Ammon's horn (tissue), 1 donor: ENCODE data around the gene CHKA.

Experiments used
- DNase-seq: peaks from one replicate; pipeline ENCODE4 v3.0.0-alpha.2; 2016; ENCODE audit warnings: low spot score

Gene CHKA

DNA sequence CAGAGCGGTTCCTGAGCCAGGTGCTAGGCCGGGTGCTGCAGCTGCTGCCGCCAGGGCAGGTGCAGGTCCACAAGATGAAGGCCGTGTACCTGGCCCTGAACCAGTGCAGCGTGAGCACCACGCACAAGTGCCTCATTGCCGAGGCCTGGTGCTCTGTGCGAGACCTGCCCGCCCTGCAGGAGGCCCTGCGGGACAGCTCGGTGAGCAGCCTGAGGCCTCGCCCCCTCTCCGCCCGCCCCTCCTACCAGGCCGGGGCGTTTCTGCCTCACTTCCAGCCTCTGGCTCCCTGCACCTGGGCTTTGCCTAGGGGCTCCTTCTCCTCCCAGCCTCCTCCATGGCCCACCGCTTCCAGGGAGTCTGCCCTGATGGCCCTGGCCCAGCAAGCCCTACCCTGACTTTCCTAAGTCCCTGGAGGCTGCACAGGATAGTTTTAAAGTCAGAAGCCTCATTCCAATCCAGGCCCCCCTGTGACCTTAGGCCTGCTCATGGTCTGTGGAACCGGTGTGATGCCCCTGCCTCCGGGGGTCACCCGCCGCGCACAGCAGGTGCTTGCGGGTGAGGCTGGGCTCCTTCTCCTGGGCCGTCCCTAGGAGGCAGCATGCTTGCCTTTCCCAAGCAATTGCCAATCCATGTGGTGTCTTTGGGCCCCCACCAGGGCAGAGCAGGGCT is 76.9 kb downstream of the CHKA start:
- no peak for DNase-seq

- DNase-seq = no peak
These were observed 77.6 kb downstream of the CHKA start for GRCh38 chr11:68043349-68044144.

- DNase-seq = no peak
These were observed 78.2 kb downstream of the CHKA start for GRCh38 chr11:68043029-68043348.

- DNase-seq = no peak
These were observed 78.8 kb downstream of the CHKA start for GRCh38 chr11:68042219-68043028.

- no peak for DNase-seq
These were observed 79.5 kb downstream of the CHKA start for GRCh38 chr11:68041617-68042218.

DNA sequence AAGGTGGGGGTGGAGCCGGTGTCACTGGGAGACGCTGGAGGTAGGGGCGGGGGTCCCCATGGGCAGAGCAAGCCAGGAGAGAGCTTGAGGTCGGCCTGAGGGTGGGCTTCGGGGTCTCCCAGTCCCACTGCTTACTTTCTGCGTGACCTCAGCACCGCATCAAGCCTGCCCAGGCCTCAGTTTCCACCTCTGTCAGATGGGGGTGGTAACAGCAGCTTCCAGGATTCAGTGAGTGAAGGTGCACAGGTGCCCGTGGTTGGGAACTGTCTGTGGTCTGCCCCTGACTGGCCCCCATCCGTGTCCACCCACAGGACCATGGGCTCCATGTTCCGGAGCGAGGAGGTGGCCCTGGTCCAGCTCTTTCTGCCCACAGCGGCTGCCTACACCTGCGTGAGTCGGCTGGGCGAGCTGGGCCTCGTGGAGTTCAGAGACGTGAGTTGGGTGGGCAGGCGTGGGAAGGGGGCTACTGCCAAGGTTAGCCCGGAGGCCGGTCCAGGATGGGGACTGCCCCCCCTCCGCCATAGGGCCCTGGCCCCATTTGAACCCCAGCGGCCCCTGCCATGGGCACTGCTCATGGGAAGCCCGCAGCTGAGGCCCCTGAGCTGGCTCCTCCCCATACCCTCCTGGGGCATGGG is 80.1 kb downstream of the CHKA start:
- no peak for DNase-seq

DNA sequence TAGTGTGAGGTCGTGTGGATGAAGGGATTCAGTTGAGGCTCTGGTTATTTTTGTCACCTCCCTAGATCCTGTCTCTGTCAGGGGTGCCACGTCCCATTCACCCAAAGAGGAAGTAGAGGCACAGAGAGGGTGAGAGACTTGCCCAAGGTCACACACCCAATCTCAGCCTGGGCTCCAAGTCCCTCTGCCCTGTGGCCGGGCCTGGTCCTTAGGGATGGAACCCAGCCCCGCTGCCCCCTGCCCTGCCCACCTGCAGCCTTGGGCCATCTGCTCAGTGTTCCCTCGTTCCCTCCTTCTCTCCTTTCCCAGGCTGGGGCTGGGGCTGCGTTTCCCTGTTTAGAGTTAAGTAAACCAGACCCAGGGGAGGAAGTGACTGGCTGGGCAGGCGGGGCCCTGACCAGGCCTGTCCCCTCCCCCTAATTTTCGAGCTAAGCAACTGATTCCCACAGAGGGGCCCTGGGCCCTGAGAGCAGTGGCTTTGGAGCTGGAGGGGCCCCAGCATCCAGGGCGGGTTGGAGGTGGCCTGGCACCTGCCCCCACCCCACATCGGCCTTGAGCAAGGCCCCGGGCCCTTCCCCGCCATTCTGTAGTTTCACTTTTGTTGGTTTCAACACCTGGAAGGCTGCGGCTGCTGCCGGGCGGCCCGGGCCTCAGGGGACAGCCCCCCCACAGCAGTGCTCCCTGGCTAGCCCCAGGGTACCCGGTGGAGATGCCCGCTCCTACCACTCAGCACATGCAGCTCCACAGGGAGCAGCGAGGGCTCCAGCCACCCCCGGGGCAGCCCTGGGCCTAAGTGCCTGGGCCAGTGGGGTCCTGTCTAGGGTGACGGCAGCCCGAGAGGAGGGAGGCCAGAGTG is 80.9 kb downstream of the CHKA start:
- DNase-seq = no peak

DNA sequence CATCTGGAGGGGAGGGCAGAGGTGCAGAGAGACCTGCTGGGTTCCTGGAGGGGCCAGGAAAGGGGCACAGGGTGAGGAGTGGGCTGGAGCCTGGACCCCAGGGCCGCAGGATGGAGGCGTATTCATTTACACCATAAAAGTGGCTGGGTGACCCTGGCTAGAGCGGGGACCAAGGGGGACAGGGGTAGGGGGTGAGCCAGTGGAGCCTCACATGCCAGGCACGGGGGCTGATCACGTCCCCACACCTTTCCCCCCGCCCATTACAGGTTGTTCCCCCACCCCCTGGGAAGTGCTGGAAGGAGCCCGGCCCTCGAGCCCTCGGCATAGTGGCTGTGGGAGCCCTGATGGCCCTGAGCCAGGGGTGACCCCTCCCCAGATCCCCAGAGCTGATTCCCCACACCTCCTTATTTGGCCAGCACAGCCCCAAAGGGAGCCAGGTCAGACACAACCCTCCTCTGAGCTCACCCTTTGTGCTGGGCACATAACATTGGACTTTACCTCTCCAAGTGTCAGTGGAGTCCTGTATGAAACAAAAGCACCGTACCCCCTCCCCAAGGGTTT is 81.6 kb downstream of the CHKA start:
- no peak for DNase-seq

GRCh38 chr11:68038718-68039525 is 82.3 kb downstream of the CHKA start, which contains the start of gene TCIRG1:
Gene TCIRG1, plus strand, starts transcription at chr11:68039025. Its CDS starts 2,247 bp downstream, at chr11:68041272.
- peak; percentile 71 for DNase-seq

DNA sequence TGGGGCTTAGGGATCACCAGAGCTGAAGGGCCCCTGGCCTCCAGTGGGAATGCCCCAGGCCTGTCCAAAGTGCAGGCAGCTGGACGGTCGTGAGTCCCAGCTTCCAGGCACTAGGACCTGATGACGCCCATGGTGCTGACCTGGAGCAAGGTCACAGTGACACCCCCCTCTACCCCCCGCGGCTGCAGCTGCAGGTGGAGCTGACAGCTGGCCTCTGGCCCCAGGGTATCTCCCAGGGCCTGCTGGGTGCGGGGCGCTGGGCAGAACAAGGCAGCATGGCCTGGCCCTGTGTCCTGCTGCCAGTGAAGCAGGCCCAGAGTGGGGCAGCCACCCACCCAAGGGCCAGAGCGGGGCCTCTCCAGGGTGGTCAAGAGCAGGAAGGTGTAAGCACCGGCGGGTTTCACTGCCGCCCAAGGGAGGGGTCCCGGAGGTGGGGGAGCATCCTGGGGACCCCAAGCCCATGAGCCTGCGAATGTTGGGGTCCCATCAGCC is 82.9 kb downstream of the CHKA start:
- no peak for DNase-seq

DNA sequence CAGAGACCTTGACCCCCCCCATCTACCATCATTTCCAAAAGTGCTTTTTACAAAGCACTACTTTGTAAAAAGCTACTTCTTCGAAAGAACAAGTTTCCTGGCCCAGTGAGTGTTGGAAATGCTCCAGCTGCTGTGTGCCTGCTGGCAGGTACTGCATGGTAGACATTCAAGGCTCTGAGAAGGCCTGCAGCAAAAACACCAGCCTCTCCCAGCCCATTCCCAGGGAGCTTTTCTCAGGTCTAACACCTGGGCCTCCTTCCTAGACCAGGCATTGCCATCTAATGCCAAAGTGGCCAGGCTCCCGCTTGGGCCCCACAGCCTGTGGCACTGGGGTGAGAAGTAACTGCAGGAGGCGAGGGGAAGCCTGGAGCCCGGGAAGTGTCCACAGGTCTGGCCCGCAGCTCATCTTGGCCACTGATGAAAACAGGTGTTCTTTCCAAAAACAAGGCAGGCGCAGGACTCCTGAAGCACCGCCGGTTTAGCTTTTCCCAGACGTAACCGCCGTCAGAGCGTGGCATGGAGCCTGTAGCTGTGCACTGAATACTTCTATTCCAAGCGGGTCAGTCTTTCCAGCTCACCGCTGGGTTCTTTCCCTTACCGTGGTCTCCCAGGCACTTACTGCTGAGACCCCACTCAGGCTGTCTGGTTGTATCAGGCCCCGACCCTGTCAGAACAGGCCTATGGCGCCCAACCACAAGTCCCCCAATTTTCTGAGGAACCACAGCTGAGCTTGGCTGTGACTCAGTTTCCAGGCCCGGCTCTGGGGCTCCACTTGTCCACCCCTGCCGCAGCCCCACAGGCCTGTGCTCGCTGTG is 83.6 kb downstream of the CHKA start:
- no peak for DNase-seq

DNA sequence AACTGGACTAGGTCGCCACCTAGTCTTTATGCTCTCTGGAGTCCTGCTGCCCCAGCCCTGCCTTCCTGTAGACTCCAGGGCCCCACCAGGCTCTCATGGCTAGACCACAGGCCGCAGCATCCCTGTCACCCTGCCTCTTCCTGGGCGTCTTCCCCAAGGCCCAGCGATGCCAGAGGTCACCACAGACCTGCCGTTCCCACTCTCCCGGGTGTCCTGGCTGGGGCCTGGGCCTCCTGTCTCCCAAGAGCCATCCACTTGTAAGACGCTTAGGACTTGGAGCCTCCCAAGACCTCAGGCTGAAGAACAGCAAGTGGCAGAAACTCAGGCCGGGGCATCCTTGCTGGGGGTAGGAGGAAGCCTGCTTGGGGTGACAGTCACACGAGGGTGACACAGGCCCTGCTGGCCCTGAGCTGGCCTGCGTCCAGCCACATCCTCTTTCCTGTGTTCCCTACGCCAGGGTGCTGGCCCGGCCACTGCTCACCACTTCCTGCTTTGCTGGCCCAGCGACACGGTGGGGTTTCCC is 84.4 kb downstream of the CHKA start:
- peak; percentile 71 for DNase-seq

GRCh38 chr11:68036141-68036716 is 85.0 kb downstream of the CHKA start:
- DNase-seq = no peak

GRCh38 chr11:68035266-68035876 is 85.8 kb downstream of the CHKA start:
- no peak for DNase-seq

GRCh38 chr11:68033708-68034045 is 87.5 kb downstream of the CHKA start:
- DNase-seq = no peak

DNA sequence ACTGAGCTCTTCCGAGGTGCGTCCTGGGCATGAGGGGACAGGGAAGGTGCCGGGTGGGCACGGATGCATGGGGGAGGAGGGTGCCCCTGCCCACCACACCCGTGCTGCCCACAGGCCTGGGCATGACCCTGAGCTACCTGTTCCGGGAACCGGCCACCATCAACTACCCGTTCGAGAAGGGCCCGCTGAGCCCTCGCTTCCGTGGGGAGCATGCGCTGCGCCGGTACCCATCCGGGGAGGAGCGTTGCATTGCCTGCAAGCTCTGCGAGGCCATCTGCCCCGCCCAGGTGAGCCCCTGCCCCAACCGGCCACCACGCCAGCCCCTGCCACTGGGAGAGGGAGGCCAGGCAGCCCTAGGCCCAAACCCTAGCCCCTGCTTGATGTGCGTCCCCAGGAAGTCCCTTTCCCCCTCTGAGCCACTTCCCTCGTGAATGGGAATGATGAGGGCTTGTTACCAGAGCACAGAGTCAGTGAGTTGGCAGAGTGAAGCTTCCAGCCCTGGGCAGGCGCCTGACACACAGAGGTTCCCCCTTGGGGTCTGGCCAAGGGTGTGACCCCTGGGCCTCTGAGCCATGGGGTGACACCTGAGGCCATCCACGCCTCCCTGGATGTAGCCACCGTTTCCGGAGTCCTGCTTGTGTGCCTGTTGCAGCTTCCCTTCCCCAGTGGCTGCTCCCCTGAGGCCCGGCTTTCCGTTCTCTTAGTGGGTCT is 88.0 kb downstream of the CHKA start:
- DNase-seq = no peak

- DNase-seq = no peak
These were observed 89.2 kb downstream of the CHKA start for GRCh38 chr11:68032003-68032402.
